Fibroblast of upper back skin (primary cell): ENCODE data around the gene PRKCD.

Experiments
- DNase-seq: peaks from one replicate; pipeline ENCODE4 v3.0.0-alpha.2; 2013

Gene PRKCD

DNA sequence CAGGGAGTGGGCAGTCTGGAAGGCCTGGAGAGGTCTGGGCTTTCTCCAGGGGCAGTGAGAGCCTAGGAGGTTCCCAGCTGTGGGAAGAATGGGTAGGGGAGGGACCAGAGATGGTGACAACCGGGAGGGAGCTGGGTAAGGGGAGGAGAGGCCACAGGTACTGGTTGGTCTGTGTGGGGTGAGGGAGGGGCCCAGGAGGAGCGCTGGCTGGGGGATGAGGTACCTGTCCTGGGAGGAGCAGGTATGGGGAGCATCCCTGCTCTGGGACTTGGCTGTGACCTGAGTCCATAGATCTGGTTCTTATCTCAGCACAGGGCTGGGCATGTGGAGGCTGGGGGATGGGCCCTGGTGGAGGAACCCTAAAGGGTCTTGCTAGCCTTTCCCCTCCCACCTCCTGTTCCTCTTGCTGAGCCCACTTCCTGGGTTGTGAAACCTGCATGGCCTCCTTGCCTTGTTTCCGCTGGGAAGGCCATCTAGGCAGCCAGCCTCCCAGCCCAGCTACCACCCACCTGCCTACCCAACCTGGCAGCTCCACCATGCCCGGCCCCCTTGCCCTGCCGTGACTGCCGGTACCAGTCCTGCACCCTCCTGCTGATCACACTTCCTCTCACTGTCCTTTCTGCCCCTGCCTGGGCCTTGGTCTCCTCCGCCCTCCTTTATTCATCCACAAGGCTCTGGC is 11.0 kb downstream of the PRKCD start:
- DNase-seq, result no peak

DNA sequence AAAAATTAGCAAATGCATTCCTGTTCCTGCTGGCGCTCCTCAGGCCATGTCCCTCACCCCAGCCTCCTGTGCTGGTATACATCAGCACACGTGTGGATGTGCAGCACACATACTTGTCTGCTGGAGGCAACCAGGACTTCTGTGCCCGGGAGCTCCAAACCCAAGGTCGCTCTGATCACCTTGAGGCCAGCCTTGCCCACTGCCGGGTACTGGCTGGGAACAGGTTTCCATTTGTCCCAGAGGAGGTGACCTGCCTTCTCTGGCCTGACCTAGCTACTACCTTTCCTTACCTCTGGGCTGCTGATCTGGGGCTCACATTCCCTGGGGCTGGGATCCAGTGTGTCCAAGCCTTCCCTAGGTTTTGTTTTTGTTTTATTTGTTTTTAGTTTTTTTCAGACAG is 12.1 kb downstream of the PRKCD start:
- no peak for DNase-seq

DNA sequence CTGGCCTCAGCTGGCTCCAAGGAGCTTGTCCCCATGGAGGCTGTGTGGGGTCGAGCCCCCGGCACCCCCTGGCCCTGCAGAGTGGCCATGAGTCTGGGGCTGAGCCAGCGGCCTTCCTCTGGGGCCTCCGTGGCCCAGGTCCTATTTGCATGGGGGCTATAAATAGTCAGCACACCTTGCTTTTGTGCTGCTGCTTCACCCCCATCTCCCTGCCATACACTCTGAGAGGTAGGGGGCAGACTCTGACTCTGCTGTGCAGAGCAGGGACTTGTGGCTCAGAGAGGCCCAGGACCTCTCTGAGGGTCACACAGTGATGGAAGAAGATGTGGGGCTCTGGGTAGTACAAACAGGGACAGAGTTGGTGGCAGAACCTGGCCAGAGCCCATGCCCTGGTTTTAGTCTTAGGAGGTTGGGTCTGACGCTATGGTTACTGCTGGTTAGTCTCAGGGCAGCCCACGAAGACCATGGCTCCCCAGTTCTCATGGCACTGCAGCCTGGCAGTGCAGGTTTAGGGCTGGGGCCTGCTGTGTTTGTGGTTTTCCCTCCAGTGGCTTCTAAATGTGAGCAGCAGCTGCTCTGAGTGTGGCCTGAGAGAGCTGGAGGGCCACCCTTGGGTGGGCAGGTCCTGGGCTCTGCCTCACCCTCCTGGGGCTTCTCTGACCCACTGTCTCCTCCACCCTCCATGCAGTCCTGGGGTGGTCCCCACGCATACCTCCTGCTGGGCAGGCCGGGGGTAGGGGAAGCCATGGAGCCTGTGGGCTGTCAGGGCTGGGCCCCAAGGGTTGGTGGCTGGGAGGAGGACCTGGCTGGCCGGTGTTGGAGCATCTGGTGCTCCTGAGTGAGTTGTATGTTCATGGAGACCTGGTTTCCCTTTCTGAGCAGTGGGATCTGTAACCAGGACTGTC is 13.6 kb downstream of the PRKCD start:
- no peak for DNase-seq

DNA sequence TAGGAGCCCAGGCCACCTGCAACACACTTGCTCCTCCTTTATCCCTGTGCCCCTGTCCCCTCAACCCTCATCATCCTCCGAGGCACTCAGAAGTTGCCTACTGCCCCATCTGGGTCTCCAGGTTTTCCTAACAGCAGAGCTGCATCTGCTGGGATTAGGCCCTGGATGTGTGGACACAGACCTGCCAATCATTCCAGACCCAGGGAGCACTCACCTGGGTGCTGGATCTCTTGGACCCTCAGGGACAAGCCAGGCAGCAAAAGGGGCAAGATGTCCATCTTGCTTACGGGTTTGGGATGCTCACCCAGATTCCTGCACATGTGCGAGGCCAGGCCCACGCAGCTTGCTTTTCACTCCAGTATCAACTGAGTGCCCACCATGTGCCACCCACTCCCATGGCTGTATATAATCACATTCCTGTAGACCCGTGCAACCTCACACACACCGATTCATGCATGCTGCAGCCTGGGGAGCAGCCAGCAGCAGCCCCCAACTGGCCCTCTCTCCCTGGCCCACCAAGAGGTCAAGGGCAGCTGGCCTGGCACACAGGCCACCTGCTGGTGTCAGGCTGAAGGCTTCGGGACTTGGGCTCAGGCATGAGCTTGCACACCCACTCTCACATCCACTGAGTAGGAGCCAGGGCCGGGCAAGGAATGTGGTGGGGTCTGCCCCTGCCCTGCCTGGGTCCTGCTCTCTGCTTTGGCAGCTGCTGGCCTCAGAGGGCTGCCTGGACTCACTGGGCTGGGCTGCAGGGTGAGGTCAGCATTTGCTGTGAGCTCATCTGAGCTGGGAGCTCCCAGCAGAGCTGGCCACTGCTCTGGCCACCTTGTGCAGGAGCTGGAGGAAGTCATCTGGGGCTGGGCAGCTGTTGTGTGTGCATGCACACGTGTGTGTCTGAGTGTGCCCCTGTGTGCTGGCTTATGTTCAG is 14.9 kb downstream of the PRKCD start:
- no peak for DNase-seq

DNA sequence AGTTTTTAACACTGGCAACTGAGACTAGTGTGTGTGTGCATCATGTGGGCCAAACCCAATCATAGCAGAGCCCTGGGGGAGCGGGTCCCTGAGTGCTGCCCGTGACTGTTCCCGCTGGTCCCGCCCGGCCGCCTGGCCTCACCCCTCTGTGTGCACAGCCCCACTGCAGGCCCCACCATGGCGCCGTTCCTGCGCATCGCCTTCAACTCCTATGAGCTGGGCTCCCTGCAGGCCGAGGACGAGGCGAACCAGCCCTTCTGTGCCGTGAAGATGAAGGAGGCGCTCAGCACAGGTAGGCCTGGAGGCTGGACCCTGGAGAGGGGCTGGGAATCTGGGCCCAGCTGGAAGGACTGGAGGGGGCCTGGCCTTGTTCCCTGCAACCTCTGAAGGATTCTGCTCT is 17.2 kb downstream of the PRKCD start:
- DNase-seq, result no peak

DNA sequence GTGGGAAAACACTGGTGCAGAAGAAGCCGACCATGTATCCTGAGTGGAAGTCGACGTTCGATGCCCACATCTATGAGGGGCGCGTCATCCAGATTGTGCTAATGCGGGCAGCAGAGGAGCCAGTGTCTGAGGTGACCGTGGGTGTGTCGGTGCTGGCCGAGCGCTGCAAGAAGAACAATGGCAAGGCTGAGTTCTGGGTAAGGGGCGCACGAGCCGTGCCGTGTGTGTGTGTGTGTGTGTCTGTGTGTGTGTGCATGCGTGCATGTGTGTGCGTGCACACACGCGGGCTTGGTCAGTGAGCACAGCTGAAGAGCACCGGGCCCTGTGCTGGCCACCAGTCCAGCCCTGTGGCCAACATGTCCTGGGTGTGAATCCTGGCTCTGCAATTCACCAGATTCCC is 18.6 kb downstream of the PRKCD start:
- no peak for DNase-seq

DNA sequence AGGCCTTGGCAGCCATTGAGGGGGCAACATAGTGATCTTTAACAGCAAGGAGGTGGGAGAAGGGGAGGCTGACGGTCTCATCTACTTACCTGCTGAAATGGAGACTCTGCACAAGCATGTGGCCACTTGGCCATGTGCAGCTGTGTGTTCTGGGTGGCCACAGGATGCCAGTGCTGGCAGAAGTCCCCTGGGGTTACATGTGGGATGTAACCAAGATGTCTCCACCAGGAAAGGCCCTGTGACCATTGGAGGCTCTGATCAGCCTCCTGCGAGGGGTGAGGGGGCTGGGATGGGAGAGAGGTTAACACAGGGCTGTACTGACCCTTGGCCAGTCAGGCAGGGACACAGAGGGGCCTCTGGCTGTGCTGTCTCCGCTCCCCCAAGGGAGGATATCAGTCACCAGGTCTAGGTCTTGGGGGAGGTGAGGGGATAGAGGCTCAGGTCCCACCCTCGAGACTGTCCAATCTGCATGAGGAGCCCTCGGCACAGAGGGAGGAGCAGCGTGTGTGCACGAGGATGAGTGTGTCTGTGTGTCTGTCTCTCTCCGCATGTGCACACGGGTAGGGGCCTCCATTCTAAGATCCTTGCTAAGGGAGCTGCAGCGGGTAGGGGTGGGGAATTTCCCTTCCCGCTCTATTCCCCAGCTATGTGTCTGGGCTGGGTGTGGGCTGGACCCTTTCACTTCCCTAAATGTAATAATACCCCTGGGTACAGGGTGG is 19.5 kb downstream of the PRKCD start:
- DNase-seq, result no peak

DNA sequence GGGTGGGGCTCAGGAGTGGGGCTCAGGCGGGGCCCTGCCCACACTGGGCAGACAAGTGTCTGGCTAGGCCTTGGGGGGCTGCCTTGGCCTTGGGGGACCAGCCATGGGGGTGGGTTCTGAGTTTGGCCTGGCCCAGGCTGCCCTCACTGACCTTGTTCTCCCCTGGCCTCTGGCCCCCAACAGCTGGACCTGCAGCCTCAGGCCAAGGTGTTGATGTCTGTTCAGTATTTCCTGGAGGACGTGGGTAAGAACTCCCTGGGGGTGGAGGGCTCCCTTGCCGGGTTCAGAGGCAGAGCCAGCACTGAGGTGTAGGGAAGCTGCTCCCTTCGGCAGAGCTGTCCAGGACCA is 20.0 kb downstream of the PRKCD start:
- DNase-seq, result no peak

DNA sequence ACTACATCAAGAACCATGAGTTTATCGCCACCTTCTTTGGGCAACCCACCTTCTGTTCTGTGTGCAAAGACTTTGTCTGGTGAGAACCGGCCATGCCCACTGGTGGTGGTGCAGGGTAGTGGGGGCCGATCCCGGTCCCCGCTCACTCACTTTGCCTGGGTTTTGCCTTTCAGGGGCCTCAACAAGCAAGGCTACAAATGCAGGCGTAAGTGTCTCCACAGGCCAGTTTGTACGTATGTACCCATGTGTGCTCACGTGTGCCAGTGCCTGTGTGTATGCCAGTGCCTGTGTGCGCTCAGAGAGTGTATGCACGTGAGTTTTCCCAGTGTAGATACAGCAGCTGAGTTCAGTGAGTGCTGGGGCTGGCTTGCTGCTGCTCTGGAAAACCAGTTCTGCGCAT is 20.5 kb downstream of the PRKCD start:
- no peak for DNase-seq

DNA sequence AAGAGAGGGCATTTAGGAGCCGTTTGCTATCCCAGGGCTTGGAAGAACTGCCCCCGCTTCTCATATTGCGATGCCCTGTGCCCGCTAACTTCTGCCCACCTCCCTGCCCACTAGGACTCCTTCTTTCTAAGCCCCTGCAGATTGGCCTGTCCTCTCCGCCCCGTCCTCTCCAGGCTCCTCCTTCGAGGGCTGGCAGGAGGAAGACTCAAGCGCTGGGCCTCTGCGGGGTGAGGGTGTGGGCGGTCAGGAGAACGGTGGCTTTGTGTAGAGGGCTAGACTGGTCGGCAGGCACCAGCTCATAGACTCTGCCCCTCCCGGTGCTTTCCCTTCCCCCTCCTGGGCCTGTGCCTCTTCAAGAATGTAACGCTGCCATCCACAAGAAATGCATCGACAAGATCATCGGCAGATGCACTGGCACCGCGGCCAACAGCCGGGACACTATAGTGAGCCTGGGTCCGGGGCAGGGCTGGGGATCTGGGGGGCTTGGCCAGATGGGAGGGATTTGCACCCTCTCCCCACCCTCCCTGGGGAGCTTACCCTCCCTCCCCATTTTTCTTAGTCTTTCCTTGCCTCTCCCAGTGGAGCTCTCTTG is 21.9 kb downstream of the PRKCD start:
- no peak for DNase-seq

DNA sequence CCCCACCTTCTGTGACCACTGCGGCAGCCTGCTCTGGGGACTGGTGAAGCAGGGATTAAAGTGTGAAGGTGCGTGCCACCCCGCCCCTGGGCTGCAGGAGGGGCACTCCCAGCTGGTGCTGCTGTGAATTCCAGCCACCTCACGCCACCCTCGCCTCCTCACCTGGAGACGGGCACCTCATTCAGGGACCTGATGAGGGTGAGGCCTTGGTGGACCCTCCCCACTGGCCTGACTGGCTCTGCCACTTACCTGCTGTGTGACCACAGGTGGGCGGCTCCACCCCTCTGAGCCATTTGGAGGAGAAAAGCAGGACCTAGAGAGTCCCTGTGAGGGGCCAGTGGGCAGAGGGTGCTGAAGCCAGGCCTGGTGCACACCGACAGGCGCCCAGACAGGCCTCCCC is 22.5 kb downstream of the PRKCD start:
- DNase-seq, result no peak

DNA sequence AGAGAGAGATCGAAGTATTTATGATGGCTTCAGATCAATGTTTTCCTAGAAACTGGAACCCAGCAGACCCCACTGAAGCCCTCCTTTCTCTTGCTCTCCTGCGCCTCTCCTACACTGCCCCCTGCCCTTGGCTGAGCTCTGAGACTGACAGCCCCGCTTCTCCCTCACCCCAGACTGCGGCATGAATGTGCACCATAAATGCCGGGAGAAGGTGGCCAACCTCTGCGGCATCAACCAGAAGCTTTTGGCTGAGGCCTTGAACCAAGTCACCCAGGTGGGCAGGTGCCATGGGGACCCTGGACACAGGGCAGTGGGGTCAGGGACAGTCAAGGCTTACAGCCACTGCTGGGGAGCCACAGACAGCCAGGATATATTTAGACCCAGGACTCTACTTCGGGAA is 23.7 kb downstream of the PRKCD start:
- no peak for DNase-seq

DNA sequence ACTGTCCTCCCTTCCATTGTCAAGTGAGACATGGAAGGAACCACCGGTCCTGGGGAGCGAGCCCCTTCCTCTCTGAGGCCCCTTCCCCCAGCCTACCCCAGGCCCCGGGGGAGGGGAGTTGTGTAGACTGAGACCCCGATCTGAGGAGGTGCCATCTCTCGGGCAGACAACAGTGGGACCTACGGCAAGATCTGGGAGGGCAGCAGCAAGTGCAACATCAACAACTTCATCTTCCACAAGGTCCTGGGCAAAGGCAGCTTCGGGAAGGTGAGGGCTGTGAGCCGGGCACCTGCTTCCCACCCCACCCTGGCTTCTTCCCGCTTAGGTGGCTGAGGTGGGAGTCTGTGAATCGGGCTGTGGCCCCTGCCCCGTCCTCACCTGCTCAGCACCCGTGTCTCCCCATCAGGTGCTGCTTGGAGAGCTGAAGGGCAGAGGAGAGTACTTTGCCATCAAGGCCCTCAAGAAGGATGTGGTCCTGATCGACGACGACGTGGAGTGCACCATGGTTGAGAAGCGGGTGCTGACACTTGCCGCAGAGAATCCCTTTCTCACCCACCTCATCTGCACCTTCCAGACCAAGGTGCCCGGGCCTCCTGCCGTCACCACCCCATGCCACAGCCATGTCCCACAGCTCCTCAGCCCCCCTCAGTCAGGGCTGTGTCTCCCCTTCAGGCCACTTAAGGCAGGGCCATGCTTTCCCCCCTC is 24.9 kb downstream of the PRKCD start:
- DNase-seq, result no peak

DNA sequence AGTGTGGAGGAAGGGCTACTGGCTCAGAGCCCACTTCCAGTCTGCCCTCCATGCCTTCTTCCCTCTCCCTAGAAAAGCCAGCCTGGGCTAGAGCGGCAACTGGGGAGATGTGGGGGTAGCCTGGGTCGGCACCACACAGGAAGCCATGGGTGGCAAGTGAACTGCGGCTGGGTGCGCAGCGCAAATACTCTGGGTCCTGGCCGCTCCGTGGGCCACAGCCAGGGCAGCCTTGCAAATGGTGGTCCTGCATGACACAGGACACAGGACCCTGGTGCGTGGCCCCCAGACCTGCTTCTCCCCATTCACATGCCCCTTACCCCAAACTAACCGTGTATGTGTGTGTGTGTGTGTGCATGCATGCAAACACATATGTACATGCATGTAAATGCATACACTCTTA is 25.7 kb downstream of the PRKCD start:
- no peak for DNase-seq

DNA sequence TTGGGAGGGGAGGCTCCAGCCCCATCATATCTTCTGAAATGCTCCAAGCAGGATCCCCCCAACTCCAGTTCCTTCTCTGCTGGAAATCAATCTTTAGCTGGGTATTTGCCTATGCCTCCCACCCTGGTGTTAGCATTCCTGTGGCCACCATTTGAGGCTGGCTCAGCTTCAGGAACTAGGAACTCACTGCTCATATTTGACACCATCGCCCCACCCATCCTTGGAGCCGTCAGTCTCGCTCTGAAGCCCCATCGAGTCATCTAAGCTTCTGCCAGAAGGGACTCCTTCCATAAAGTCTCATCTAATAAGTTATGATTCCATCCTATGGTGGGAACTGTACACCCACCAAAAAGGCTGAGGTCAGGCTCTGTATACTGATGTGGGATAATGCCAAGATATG is 26.4 kb downstream of the PRKCD start:
- DNase-seq, result peak; percentile 64

DNA sequence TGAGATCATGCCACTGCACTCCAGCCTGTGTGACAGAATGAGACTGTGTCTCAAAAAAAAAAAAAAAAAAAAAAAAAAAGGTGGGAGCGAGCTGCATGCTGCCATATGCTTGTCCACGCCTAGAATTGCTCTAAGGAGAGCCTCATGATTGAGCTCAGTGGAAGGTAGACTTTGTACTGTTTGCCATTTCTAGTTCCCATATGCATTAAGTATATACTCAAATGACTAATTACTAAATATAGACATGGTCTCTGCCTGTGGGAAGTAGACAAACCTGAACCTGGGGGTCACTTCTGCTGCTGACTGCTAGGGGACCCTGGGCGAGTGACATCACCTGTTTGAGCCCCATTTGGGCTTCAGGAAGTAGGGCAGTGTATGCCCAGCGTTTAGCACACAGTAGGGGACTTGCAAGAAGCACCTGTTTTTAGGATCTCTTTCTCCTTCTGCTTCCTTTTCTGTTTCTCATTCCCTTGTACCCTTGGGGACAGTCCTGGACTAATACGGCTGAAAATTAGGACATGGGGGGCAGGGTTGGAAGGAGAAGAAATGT is 27.2 kb downstream of the PRKCD start:
- DNase-seq, result no peak

DNA sequence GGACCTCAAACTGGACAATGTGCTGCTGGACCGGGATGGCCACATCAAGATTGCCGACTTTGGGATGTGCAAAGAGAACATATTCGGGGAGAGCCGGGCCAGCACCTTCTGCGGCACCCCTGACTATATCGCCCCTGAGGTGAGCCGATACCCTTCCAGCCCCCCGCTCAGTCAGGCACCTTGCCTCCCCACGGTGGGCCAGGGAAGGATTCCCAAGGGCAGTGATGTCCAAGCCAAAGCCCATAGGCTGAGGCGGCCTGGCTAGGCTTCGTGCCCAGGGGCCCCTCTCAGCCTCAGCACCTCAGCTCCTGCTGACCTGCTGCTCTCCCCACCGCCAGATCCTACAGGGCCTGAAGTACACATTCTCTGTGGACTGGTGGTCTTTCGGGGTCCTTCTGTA is 27.7 kb downstream of the PRKCD start:
- no peak for DNase-seq

DNA sequence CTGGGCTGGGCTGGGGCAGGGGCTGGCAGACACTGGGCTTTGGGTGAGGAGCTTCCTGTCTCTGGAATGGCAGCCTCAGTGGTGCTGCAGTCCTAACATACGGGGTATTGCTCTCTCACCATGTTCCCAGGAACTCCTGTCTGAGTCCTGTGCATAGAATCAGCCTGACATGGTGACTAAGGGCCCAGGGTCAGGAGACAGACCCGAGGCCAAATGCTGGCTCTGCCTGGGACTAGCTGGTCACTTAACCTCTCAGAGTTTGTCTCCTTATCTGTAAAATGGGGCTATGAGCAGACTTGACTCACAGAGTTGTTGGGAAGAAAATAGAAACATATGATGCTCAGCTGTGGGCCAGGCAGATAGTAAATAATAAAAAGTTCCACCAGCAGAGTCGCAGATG is 28.3 kb downstream of the PRKCD start:
- DNase-seq, result no peak

DNA sequence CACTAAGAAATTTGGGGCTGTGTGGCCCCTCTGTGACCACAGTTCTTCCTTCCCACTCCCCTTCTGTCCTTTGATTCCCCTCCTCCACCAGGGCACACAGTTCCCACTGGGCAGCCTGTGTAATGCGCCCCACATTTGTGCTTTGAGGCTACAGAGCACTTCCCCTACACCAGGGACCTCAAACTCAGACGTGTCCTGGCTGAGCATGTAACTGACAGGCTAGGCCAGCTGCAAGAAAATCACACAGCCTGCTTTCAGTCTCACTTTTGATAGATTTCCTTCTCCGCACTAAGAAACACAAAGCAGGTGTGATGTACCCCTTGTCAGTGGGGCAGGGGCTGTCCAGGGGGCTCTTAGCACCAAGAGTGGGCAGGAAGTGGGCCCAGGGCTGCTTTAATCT is 29.6 kb downstream of the PRKCD start:
- no peak for DNase-seq

DNA sequence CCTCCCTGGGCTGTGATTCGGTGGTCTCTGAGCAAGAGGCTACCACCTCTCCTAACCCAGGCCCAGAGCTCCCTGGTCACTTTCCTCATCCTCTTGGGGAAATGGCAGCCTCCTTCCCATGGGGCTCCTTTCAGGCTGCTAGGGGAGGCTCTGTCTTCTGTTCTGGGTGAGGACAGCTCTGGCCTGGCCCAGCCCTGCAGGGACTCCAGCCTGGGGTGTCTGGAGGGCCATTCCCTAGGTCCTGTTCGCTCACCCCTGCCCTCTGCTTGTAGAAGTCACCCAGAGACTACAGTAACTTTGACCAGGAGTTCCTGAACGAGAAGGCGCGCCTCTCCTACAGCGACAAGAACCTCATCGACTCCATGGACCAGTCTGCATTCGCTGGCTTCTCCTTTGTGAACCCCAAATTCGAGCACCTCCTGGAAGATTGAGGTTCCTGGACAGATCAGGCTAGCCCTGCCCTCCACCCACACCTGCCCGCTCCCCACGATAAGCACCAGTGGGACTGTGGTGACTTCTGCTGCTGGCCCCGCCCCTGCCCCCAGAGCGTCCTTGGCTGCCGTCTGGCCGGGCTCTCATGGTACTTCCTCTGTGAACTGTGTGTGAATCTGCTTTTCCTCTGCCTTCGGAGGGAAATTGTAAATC is 30.9 kb downstream of the PRKCD start:
- no peak for DNase-seq

DNA sequence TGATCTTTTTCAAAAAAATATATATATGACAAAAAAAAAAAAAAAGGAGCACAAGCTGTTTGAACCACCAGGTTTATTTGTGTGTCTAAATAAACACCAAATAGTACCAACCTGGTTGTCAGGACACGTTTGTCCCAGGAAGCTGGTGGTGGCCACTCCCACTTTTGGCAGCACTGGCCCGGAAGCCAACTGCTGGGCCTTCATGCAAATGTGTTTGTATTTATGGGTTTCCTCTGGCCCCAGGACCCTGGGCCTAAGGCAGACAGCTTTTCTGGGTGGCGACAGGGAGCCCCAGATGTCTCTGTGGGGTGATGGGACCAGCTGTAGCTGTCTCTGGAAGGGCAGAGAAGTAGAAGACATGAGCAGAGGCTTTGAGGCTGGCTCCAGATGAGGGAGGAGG is 31.6 kb downstream of the PRKCD start:
- no peak for DNase-seq
